HL-60 (cell line): ENCODE results near the gene CCDC57.

ENCODE experiments used
- DNase-seq, 2 experiments: peaks; one replicate each; pipeline ENCODE4 v3.0.0-alpha.2; 2010 to 2020; ENCODE audit warnings: low read depth in 1 of 2, low spot score in 1 of 2
- H3K27ac ChIP-seq: fragments of 250-450 bp; sonication (Bioruptor Pico); replicated peaks from 2 replicates; pipeline ENCODE4 v1.5.1; 2020; ENCODE audit warnings: mild to moderate bottlenecking, moderate library complexity
- H3K27me3 ChIP-seq: fragments of 250-450 bp; sonication (Bioruptor Pico); 2 replicates; pipeline ENCODE4 v1.5.1; 2021; ENCODE audit warnings: mild to moderate bottlenecking, moderate library complexity; ENCODE audit not compliant: insufficient read depth, poor library complexity, severe bottlenecking
- H3K4me3 ChIP-seq: replicated peaks from 2 replicates; pipeline ENCODE4 v1.5.1; 2011; ENCODE audit warnings: mild to moderate bottlenecking, control low read depth, low read length; ENCODE audit not compliant: insufficient read depth
- CTCF ChIP-seq: IDR thresholded peaks from one replicate; pipeline ENCODE4 v1.5.1; 2011; ENCODE audit warnings: low read length, control low read depth, inconsistent platforms; ENCODE audit not compliant: insufficient read depth
- GABPA ChIP-seq: IDR thresholded peaks from 2 replicates; pipeline ENCODE4 v1.6.1; 2012; ENCODE audit warnings: low read depth
- POLR2AphosphoS5 ChIP-seq: IDR thresholded peaks from 2 replicates; pipeline ENCODE4 v1.6.1; 2012; ENCODE audit warnings: low read depth
- REST ChIP-seq: IDR thresholded peaks from 2 replicates; pipeline ENCODE4 v1.6.1; 2012; ENCODE audit warnings: low read depth; ENCODE audit not compliant: insufficient replicate concordance
- SPI1 ChIP-seq: IDR thresholded peaks from 2 replicates; pipeline ENCODE4 v1.6.1; 2012; ENCODE audit warnings: low read depth, mild to moderate bottlenecking, borderline replicate concordance

CCDC57 gene

GRCh38 chr17:82055023-82055964, 157.3 kb downstream of the CCDC57 start:
- TF ChIP-seq POLR2AphosphoS5 (0 out of 2 replicates have a peak, but pooled peaks have one; percentile 13), SPI1 (no peak)
- Histone ChIP-seq H3K4me3 (no peak overlapping the region), H3K27me3 (no peaks in the 10 kb centered on the region), H3K27ac (no peak overlapping the region)
- no peak for DNase-seq

GRCh38 chr17:82054351-82055022, 158.2 kb downstream of the CCDC57 start:
- no peak for DNase-seq
- H3K27ac ChIP-seq = no peak overlapping the region
- TF ChIP-seq GABPA (no peak), SPI1 (no peak), POLR2AphosphoS5 (no peak; the same call in 1 of the 2 replicates), CTCF (no peak), REST (no peak)
- H3K4me3 ChIP-seq = no peak overlapping the region
- no peaks in the 10 kb centered on the region for H3K27me3 ChIP-seq

- no peak overlapping the region for H3K4me3 ChIP-seq
- TF ChIP-seq CTCF (no peak), POLR2AphosphoS5 (no peak), SPI1 (no peak), REST (no peak), GABPA (no peak)
Measured at GRCh38 chr17:82053556-82054263, 158.9 kb downstream of the CCDC57 start.

More at GRCh38 chr17:82053556-82054263, 158.9 kb downstream of the CCDC57 start:
- H3K27me3 ChIP-seq = no peaks in the 10 kb centered on the region
- DNase-seq = no peak
- H3K27ac ChIP-seq = no peak overlapping the region
